ENCODE measurements around the gene CCDC146. TPM values are rescaled to one million over a fixed set of nuclear protein-coding genes. Genes with fewer than 3 reads are reported as not detected.

CCDC146 gene
- polyA plus RNA-seq, 1 donor from 2014 or later, result 13.0 TPM

- no peak overlapping the region for H3K27ac ChIP-seq (ENCODE audit: low read length)
- H3K4me3 ChIP-seq (ENCODE audit: low read length), result no peak overlapping the region
- no peaks in the 10 kb centered on the region for H3K9me3 ChIP-seq (ENCODE audit: low read length)
- no peaks in the 10 kb centered on the region for H3K36me3 ChIP-seq (ENCODE audit: insufficient read depth, low read length)
- H3K9me2 ChIP-seq (ENCODE audit: insufficient read depth, low read length), result no peaks in the 10 kb centered on the region
- no peak overlapping the region for H3K9ac ChIP-seq (ENCODE audit: low read length)
- no peaks in the 10 kb centered on the region for H3K27me3 ChIP-seq (ENCODE audit: insufficient read depth, low read depth, low read length)
- no peaks in the 10 kb centered on the region for H3K79me2 ChIP-seq (replicated peaks; ENCODE audit: insufficient read depth, low read length)
- no peak overlapping the region for H3K4me2 ChIP-seq (ENCODE audit: low read length)
- H4K20me1 ChIP-seq (ENCODE audit: insufficient read depth), result no peaks in the 10 kb centered on the region
- TF ChIP-seq CTCF (IDR thresholded peaks at IDR 0.05; ENCODE audit: poor library complexity, severe bottlenecking), result no peak
- no peak for TF ChIP-seq RAD21 (conservative IDR thresholded peaks at IDR 0.05)
- no peak for TF ChIP-seq REST (IDR thresholded peaks at IDR 0.05; ENCODE audit: borderline replicate concordance)
- no peak for TF ChIP-seq EZH2 (IDR thresholded peaks at IDR 0.05; ENCODE audit: borderline replicate concordance, insufficient read depth, low read length, poor library complexity, severe bottlenecking)
- TF ChIP-seq MXI1 (conservative IDR thresholded peaks at IDR 0.05; ENCODE audit: poor library complexity, severe bottlenecking), result no peak
- no peak for TF ChIP-seq EP300 (conservative IDR thresholded peaks at IDR 0.05; ENCODE audit: poor library complexity, severe bottlenecking)
- TF ChIP-seq POLR2AphosphoS5 (IDR thresholded peaks at IDR 0.05), result no peak
- no peak for TF ChIP-seq SMC3 (conservative IDR thresholded peaks at IDR 0.05; ENCODE audit: poor library complexity)
- no peak for TF ChIP-seq TAF1 (IDR thresholded peaks at IDR 0.05; ENCODE audit: low read depth)
- H2AFZ ChIP-seq (ENCODE audit: low read depth, low read length), result no peak overlapping the region
- no peaks in the 10 kb centered on the region for H3F3A ChIP-seq (ENCODE audit: insufficient read depth, low read length, poor library complexity, severe bottlenecking)
These were observed 195.6 kb downstream of the CCDC146 start for GRCh38 chr7:77318019-77318418.

- no peaks in the 10 kb centered on the region for H4K20me1 ChIP-seq (ENCODE audit: insufficient read depth)
- no peaks in the 10 kb centered on the region for H3K36me3 ChIP-seq (ENCODE audit: insufficient read depth, low read length)
- no peak overlapping the region for H3K4me3 ChIP-seq (ENCODE audit: low read length)
- H3K9ac ChIP-seq (ENCODE audit: low read length), result no peak overlapping the region
- TF ChIP-seq REST (IDR thresholded peaks at IDR 0.05; ENCODE audit: borderline replicate concordance) (no peak), EZH2 (IDR thresholded peaks at IDR 0.05; ENCODE audit: borderline replicate concordance, insufficient read depth, low read length, poor library complexity, severe bottlenecking) (no peak), EP300 (conservative IDR thresholded peaks at IDR 0.05; ENCODE audit: poor library complexity, severe bottlenecking) (no peak), POLR2AphosphoS5 (IDR thresholded peaks at IDR 0.05) (no peak), TAF1 (IDR thresholded peaks at IDR 0.05; ENCODE audit: low read depth) (no peak), MXI1 (conservative IDR thresholded peaks at IDR 0.05; ENCODE audit: poor library complexity, severe bottlenecking) (no peak), CTCF (IDR thresholded peaks at IDR 0.05; ENCODE audit: poor library complexity, severe bottlenecking) (no peak), RAD21 (conservative IDR thresholded peaks at IDR 0.05) (no peak), SMC3 (conservative IDR thresholded peaks at IDR 0.05; ENCODE audit: poor library complexity) (no peak)
- H3F3A ChIP-seq (ENCODE audit: insufficient read depth, low read length, poor library complexity, severe bottlenecking), result no peaks in the 10 kb centered on the region
- no peak overlapping the region for H3K4me2 ChIP-seq (ENCODE audit: low read length)
- no peak overlapping the region for H2AFZ ChIP-seq (ENCODE audit: low read depth, low read length)
- H3K9me3 ChIP-seq (ENCODE audit: low read length), result no peaks in the 10 kb centered on the region
- no peaks in the 10 kb centered on the region for H3K27me3 ChIP-seq (ENCODE audit: insufficient read depth, low read depth, low read length)
- H3K79me2 ChIP-seq (replicated peaks; ENCODE audit: insufficient read depth, low read length), result no peaks in the 10 kb centered on the region
- no peak overlapping the region for H3K27ac ChIP-seq (ENCODE audit: low read length)
- H3K9me2 ChIP-seq (ENCODE audit: insufficient read depth, low read length), result no peaks in the 10 kb centered on the region
These were observed 197.7 kb downstream of the CCDC146 start for GRCh38 chr7:77320137-77320536.

Data from neural cell (in vitro differentiated cells).